Calu3 (cell line): ENCODE measurements around the gene KIF12. TPM values are rescaled to one million over a fixed set of nuclear protein-coding genes. Genes with fewer than 3 reads are reported as not detected.
A peak's percentile ranks its signal among the peaks of the same experiment; 100 is the strongest.

Experiments
- BruUV-seq: library from RNA; stranded (reverse); fragments of 400-500 nt; replicated peaks from 2 replicates; lab custom pipeline; 2021; lab: Mats Ljungman, UMichigan
- CTCF ChIA-PET: fragments of 300-600 bp; sonication (Branson Sonifier 250); formaldehyde crosslinking; loops from one replicate; lab custom pipeline; 2022; ENCODE audit warnings: antibody characterized with exemption; lab: Charles Lee
- DNase-seq: peaks from one replicate; pipeline ENCODE4 v3.0.0; 2022
- H3K27ac Mint-ChIP-seq: one replicate; pipeline ENCODE4 v1.8.0; 2022; ENCODE audit warnings: mixed read lengths; ENCODE audit not compliant: unreplicated experiment
- H3K27me3 Mint-ChIP-seq: one replicate; pipeline ENCODE4 v1.8.0; 2022; ENCODE audit warnings: mixed read lengths; ENCODE audit not compliant: unreplicated experiment
- H3K36me3 Mint-ChIP-seq: one replicate; pipeline ENCODE4 v1.8.0; 2022; ENCODE audit warnings: mild to moderate bottlenecking, moderate library complexity, mixed read lengths; ENCODE audit not compliant: insufficient read depth, unreplicated experiment
- H3K4me1 Mint-ChIP-seq: one replicate; pipeline ENCODE4 v1.8.0; 2022; ENCODE audit warnings: mild to moderate bottlenecking, low read depth, mixed read lengths; ENCODE audit not compliant: unreplicated experiment
- H3K4me3 Mint-ChIP-seq: one replicate; pipeline ENCODE4 v1.8.0; 2022; ENCODE audit warnings: mild to moderate bottlenecking, low read depth, moderate library complexity, mixed read lengths; ENCODE audit not compliant: unreplicated experiment
- H3K9me3 Mint-ChIP-seq: one replicate; pipeline ENCODE4 v1.8.0; 2022; ENCODE audit warnings: low read depth, mixed read lengths; ENCODE audit not compliant: unreplicated experiment
- CTCF ChIP-seq: fragments of 200-600 bp; IDR thresholded peaks from one replicate; pipeline ENCODE4 v1.8.0; 2022; ENCODE audit warnings: antibody characterized with exemption; ENCODE audit not compliant: unreplicated experiment
- intact Hi-C: fragments of 100-400 bp; cut with micrococcal nuclease; formaldehyde crosslinking; loops from one replicate; pipeline ENCODE4 v1.10.0; 2022; ENCODE audit not compliant: unreplicated experiment
- total RNA-seq: library from RNA; stranded (reverse); gene quantifications from 2 replicates; pipeline ENCODE4 v1.2.3, GENCODE V29; 2022

The KIF12 gene
- total RNA-seq, 1 experiment from 2014 or later: 52.3 TPM

GRCh38 chr9:114125476-114126013 lies 26.5 kb upstream of the KIF12 start:
- H3K36me3 Mint-ChIP-seq: no peaks in the 10 kb centered on the region
- H3K4me3 Mint-ChIP-seq: no peak overlapping the region
- peaks cover 5% of the 10 kb centered on the region for H3K9me3 Mint-ChIP-seq
- no peak for DNase-seq
- CTCF ChIA-PET: no interaction called here
- intact Hi-C loops: no loop called here
- no peak overlapping the region for H3K27ac Mint-ChIP-seq
- BruUV-seq: no TSS peak
- no peak for TF ChIP-seq CTCF
- H3K27me3 Mint-ChIP-seq: peaks cover 13% of the 10 kb centered on the region
- peaks cover 5% of the 10 kb centered on the region for H3K4me1 Mint-ChIP-seq

- no TSS peak for BruUV-seq
- CTCF ChIA-PET: no interaction called here
- H3K27ac Mint-ChIP-seq: peak overlapping the region; percentile 32
- TF ChIP-seq CTCF: no peak
- DNase-seq: no peak
- intact Hi-C loops: no loop called here
- H3K9me3 Mint-ChIP-seq: peaks cover 6% of the 10 kb centered on the region
- no peaks in the 10 kb centered on the region for H3K36me3 Mint-ChIP-seq
- H3K4me3 Mint-ChIP-seq: no peak overlapping the region
- peaks cover 13% of the 10 kb centered on the region for H3K27me3 Mint-ChIP-seq
- H3K4me1 Mint-ChIP-seq: peaks cover 12% of the 10 kb centered on the region
Observed at GRCh38 chr9:114124666-114125475, 25.8 kb upstream of the KIF12 start.

DNA sequence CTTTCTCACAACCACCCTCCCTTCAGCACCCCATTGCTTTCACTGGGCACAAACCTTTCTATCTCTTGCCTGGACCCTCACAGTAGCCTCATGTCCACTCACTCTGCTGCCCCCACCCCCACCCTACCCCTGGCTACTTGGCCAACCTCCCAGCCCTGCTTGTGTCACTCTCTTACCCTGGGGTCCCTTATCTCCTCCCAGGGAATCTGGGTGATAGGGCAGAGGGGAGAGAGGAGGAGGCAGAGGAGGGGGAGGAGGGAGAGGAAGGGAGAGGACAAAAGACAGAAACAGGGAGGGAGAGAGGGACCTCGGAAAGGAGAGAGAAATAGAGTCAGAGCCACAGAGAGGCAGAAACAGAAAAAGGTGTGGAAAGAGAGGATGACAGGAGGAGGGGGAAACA lies 25.0 kb upstream of the KIF12 start:
- Mint-ChIP-seq H3K9me3 (peaks cover 6% of the 10 kb centered on the region), H3K27me3 (peaks cover 13% of the 10 kb centered on the region), H3K4me3 (no peak overlapping the region), H3K27ac (peak overlapping the region; percentile 32), H3K4me1 (peaks cover 13% of the 10 kb centered on the region), H3K36me3 (no peaks in the 10 kb centered on the region)
- BruUV-seq: no TSS peak
- intact Hi-C loops: no loop called here
- no peak for DNase-seq
- no peak for TF ChIP-seq CTCF
- CTCF ChIA-PET: no interaction called here

GRCh38 chr9:114123031-114123977 lies 24.2 kb upstream of the KIF12 start:
- intact Hi-C loops: no loop called here
- Mint-ChIP-seq H3K9me3 (peaks cover 6% of the 10 kb centered on the region), H3K27ac (no peak overlapping the region), H3K4me1 (peaks cover 19% of the 10 kb centered on the region), H3K36me3 (no peaks in the 10 kb centered on the region), H3K4me3 (no peak overlapping the region), H3K27me3 (peaks cover 13% of the 10 kb centered on the region)
- CTCF ChIA-PET: no interaction called here
- no TSS peak for BruUV-seq
- TF ChIP-seq CTCF: no peak
- no peak for DNase-seq
